CD14-positive monocyte (primary cell): ENCODE data around the gene CYP27A1. TPM values are rescaled to one million over a fixed set of nuclear protein-coding genes. Genes with fewer than 3 reads are reported as not detected.

ENCODE experiments used
- DNase-seq, 3 donors: peaks; one replicate each; pipeline ENCODE4 v3.0.0-alpha.2; 2011 to 2022
- H2AFZ ChIP-seq: 2 replicates; pipeline ENCODE4 v1.6.0; 2012; ENCODE audit warnings: mild to moderate bottlenecking, low read depth, low read length, inconsistent platforms; ENCODE audit not compliant: insufficient read depth, poor library complexity, severe bottlenecking
- H3K27ac ChIP-seq, 2 donors: 1 replicate in 1 of 2; 2 replicates in 1 of 2; pipeline ENCODE4 v1.5.1; 2012 to 2013; ENCODE audit warnings: low read length in 2 of 2, control low read depth in 1 of 2, inconsistent platforms in 1 of 2, low read depth in 1 of 2, mild to moderate bottlenecking in 1 of 2
- H3K27me3 ChIP-seq, 2 donors: one replicate each; pipeline versions ENCODE4 v1.6.0 to v1.6.1; 2011 to 2013; ENCODE audit warnings: low read length in 2 of 2; ENCODE audit not compliant: control insufficient read depth in 2 of 2, insufficient read depth in 2 of 2
- H3K36me3 ChIP-seq, 2 donors: replicated peaks in 1 of 2; 1 replicate in 1 of 2; 2 replicates in 1 of 2; pipeline versions ENCODE4 v1.5.1 to v1.6.1; 2012 to 2013; ENCODE audit warnings: low read length in 2 of 2, control low read depth in 1 of 2, inconsistent platforms in 1 of 2, mild to moderate bottlenecking in 1 of 2; ENCODE audit not compliant: insufficient read depth in 2 of 2, control insufficient read depth in 1 of 2
- H3K4me1 ChIP-seq, 2 donors: 1 replicate in 1 of 2; 2 replicates in 1 of 2; pipeline versions ENCODE4 v1.5.1 to v1.6.1; 2012 to 2013; ENCODE audit warnings: low read length in 2 of 2, control low read depth in 1 of 2, inconsistent platforms in 1 of 2, mild to moderate bottlenecking in 1 of 2, moderate library complexity in 1 of 2; ENCODE audit not compliant: insufficient read depth in 2 of 2, control insufficient read depth in 1 of 2
- H3K4me2 ChIP-seq: replicated peaks from 2 replicates; pipeline ENCODE3; 2012; ENCODE audit warnings: low read length, moderate library complexity, mild to moderate bottlenecking; ENCODE audit not compliant: poor library complexity, severe bottlenecking; ENCODE audit errors: extremely low read depth
- H3K4me3 ChIP-seq, 3 experiments: fragments of 200-600 bp in 1 of 3; sonication (generic) in 1 of 3; replicated peaks in 1 of 3; 1 replicate in 2 of 3; 2 replicates in 1 of 3; pipeline ENCODE4 v1.5.1; 2011 to 2013; ENCODE audit warnings: low read length in 3 of 3, mild to moderate bottlenecking in 3 of 3, control low read depth in 2 of 3, low read depth in 2 of 3, inconsistent platforms in 1 of 3, moderate library complexity in 1 of 3
- H3K79me2 ChIP-seq: 2 replicates; pipeline ENCODE4 v1.6.0; 2012; ENCODE audit warnings: mild to moderate bottlenecking, control low read depth, inconsistent platforms, low read length, moderate library complexity; ENCODE audit not compliant: insufficient read depth
- H3K9ac ChIP-seq: 2 replicates; pipeline ENCODE4 v1.6.0; 2017; ENCODE audit warnings: low read length, mild to moderate bottlenecking; ENCODE audit not compliant: insufficient read depth, poor library complexity, severe bottlenecking
- H3K9me3 ChIP-seq, 2 donors: replicated peaks in 1 of 2; 1 replicate in 1 of 2; 2 replicates in 1 of 2; pipeline versions ENCODE4 v1.5.1 to v1.6.1; 2012 to 2013; ENCODE audit warnings: low read length in 2 of 2, control low read depth in 1 of 2; ENCODE audit not compliant: control insufficient read depth in 1 of 2, insufficient read depth in 1 of 2
- H4K20me1 ChIP-seq: 2 replicates; pipeline ENCODE4 v1.6.0; 2012; ENCODE audit warnings: mild to moderate bottlenecking, low read length, control low read depth, moderate library complexity; ENCODE audit not compliant: insufficient read depth
- H3K27ac Mint-ChIP-seq, 7 donors: one replicate each; pipeline ENCODE4 v1.8.0; 2020; ENCODE audit warnings: mild to moderate bottlenecking in 7 of 7, mixed read lengths in 7 of 7, moderate library complexity in 6 of 7, inconsistent platforms in 2 of 7
- H3K27me3 Mint-ChIP-seq, 3 donors: one replicate each; pipeline ENCODE4 v1.8.0; 2021 to 2022; ENCODE audit warnings: low read depth in 3 of 3, mild to moderate bottlenecking in 3 of 3, mixed read lengths in 3 of 3, moderate library complexity in 3 of 3, inconsistent platforms in 1 of 3
- H3K36me3 Mint-ChIP-seq, 2 donors: one replicate each; pipeline ENCODE4 v1.8.0; 2020; ENCODE audit warnings: mixed read lengths in 2 of 2, inconsistent platforms in 1 of 2, mild to moderate bottlenecking in 1 of 2
- H3K4me1 Mint-ChIP-seq: one replicate; pipeline ENCODE4 v1.8.0; 2020; ENCODE audit warnings: mild to moderate bottlenecking, mixed read lengths
- H3K4me3 Mint-ChIP-seq, 2 donors: one replicate each; pipeline ENCODE4 v1.8.0; 2020; ENCODE audit warnings: mild to moderate bottlenecking in 2 of 2, mixed read lengths in 2 of 2, moderate library complexity in 1 of 2
- H3K9me3 Mint-ChIP-seq, 7 donors: one replicate each; pipeline ENCODE4 v1.8.0; 2020 to 2022; ENCODE audit warnings: mixed read lengths in 7 of 7, mild to moderate bottlenecking in 6 of 7, moderate library complexity in 6 of 7, inconsistent platforms in 2 of 7
- WGBS: methylation state at CpG from one replicate; pipeline ENCODE4 v1.1.5; 2013; ENCODE audit warnings: missing lambda C conversion rate; ENCODE audit not compliant: insufficient coverage; 5-methylcytosine and 5-hydroxymethylcytosine counted together
- intact Hi-C, 2 donors: fragments of 100-400 bp; cut with micrococcal nuclease; formaldehyde crosslinking; loops; one replicate each; pipeline versions ENCODE4 v1.15.0 to v1.15.1; 2023
- polyA plus RNA-seq, 3 donors: library from polyadenylated mRNA; depleted of rRNA in 1 of 3; unstranded in 2 of 3; stranded (reverse) in 1 of 3; fragments of 300-500 nt in 2 of 3; fragments of >200 nt in 1 of 3; fragmentation: Illumina TruSeq in 2 of 3; gene quantifications; 1 replicate in 2 of 3; 2 replicates in 1 of 3; pipeline ENCODE4 v1.2.3, GENCODE V29; 2012 to 2021
- TF ChIP-seq, protein P1 (sequence below): fragments of 200-600 bp; IDR thresholded peaks from one replicate; pipeline ENCODE4 v1.8.0; 2022; ENCODE audit warnings: antibody characterized with exemption, mild to moderate bottlenecking

Gene CYP27A1
- polyA plus RNA-seq, 3 donors: 151 to 218 (median 214) TPM

DNA sequence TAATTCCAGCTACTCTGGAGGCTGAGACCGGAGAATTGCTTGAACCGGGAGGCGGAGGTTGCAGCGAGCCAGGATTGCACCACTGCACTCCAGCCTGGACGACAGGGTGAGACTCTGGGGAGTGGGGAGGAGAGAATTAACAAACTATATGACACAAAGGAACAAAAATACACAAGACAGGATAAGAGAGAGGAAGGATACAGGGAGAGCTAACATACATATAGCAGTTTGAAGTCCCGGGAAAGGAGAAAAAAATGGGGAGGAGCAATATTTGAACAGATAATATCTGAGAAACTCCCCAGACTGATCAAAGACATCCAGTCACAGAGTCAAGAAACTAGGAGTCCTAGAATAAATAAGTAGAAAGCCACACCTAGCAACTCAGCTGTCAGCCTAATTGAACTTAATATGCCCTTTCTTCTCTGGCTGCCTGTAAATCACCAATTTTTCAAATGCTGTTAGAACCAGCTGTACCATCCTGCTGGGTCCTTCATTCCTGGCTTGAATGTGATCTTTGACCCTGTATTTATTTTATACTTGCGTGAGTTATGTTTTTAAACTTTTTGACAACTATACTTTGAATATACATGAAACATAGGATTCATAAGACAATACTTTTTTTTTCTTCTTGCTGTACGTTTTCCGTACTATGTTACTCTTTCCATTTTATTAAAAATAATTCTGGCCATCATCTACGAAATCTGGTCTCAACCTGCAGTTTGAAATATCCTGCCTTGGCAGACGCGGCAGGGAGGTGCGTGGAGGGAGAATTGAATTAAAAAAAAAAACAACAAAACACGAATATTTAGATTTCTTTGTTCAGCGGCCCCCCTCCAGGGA lies 876 bp upstream of the CYP27A1 start:
- Histone ChIP-seq H3K27me3 (peaks cover 10 to 58% of the 10 kb centered on the region in 2 donors), H3K79me2 (peaks cover 3% of the 10 kb centered on the region), H4K20me1 (peaks cover 9% of the 10 kb centered on the region), H2AFZ (peak overlapping the region; percentile 83), H3K4me2 (peak overlapping the region; percentile 93), H3K27ac (peak overlapping the region; percentile 41 to 83), H3K9ac (peak overlapping the region; percentile 83), H3K9me3 (peaks cover 14 to 18% of the 10 kb centered on the region in 2 donors), H3K4me1 (peaks cover 29 to 57% of the 10 kb centered on the region in 2 donors), H3K4me3 (peak overlapping the region; percentile 62 to 93 (median 72)), H3K36me3 (peaks cover 0 to 6% of the 10 kb centered on the region in 2 donors)
- H3K36me3 Mint-ChIP-seq: peaks cover 34 to 39% of the 10 kb centered on the region in 2 donors
- H3K9me3 Mint-ChIP-seq: peaks cover 20 to 35% (median 28%) of the 10 kb centered on the region in 7 donors
- DNase-seq: no peak
- intact Hi-C loops: loop anchor here in 1 of 2 donors (5.0 kb wide), 1 partner anchor 34 kb away; no protein-coding TSS in a partner anchor
- TF ChIP-seq, protein P1, sequence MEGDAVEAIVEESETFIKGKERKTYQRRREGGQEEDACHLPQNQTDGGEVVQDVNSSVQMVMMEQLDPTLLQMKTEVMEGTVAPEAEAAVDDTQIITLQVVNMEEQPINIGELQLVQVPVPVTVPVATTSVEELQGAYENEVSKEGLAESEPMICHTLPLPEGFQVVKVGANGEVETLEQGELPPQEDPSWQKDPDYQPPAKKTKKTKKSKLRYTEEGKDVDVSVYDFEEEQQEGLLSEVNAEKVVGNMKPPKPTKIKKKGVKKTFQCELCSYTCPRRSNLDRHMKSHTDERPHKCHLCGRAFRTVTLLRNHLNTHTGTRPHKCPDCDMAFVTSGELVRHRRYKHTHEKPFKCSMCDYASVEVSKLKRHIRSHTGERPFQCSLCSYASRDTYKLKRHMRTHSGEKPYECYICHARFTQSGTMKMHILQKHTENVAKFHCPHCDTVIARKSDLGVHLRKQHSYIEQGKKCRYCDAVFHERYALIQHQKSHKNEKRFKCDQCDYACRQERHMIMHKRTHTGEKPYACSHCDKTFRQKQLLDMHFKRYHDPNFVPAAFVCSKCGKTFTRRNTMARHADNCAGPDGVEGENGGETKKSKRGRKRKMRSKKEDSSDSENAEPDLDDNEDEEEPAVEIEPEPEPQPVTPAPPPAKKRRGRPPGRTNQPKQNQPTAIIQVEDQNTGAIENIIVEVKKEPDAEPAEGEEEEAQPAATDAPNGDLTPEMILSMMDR: no peak
- H3K4me1 Mint-ChIP-seq: peaks cover 57% of the 10 kb centered on the region
- peaks cover 39 to 56% (median 46%) of the 10 kb centered on the region in 3 donors for H3K27me3 Mint-ChIP-seq
- H3K27ac Mint-ChIP-seq: peak overlapping the region; percentile 45 to 89 (median 75)
- 14% methylated on average over 1 of the region's 15 CpGs for WGBS
- peak overlapping the region; percentile 87 to 97 for H3K4me3 Mint-ChIP-seq

DNA sequence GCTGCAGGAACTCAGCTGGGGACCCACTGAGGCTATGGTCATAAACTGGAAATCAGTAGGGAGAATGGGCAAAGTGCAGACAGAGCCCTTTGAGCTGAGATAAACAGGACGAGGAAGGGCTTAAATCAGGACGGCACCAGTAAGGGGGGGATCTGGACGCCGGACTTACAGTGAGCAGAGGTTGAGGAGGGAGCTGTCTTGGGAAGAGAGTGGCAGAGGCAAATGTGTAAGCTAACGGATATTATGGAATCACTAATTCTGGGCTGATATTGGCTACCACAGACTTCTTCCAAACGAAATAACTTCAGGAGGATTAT lies 539 bp downstream of the CYP27A1 start:
- peaks cover 0 to 6% of the 10 kb centered on the region in 2 donors for H3K36me3 ChIP-seq
- TF ChIP-seq, protein P1: no peak
- peak overlapping the region in 1 of 2 donors; percentile 83 for H3K27ac ChIP-seq
- Mint-ChIP-seq H3K27ac (peak overlapping the region in 5 of 7 donors; percentile 73 to 94 (median 79)), H3K27me3 (peaks cover 42 to 57% (median 48%) of the 10 kb centered on the region in 3 donors), H3K36me3 (peaks cover 39 to 40% of the 10 kb centered on the region in 2 donors), H3K4me1 (peaks cover 52% of the 10 kb centered on the region), H3K9me3 (peaks cover 9 to 24% (median 14%) of the 10 kb centered on the region in 7 donors), H3K4me3 (peak overlapping the region; percentile 97 to 100)
- peak overlapping the region; percentile 62 to 93 (median 72) for H3K4me3 ChIP-seq
- intact Hi-C loops: loop anchor here in 1 of 2 donors (5.0 kb wide), 1 partner anchor 35 kb away; no protein-coding TSS in a partner anchor
- H3K4me2 ChIP-seq: peak overlapping the region; percentile 93
- no peak for DNase-seq
- H2AFZ ChIP-seq: peak overlapping the region; percentile 83
- peaks cover 6% of the 10 kb centered on the region in 2 donors for H3K9me3 ChIP-seq
- peaks cover 24% of the 10 kb centered on the region for H4K20me1 ChIP-seq
- WGBS: 14% methylated on average over 2 of the region's 6 CpGs
- peaks cover 10 to 60% of the 10 kb centered on the region in 2 donors for H3K27me3 ChIP-seq
- peak overlapping the region; percentile 83 for H3K9ac ChIP-seq
- H3K79me2 ChIP-seq: peaks cover 5% of the 10 kb centered on the region
- H3K4me1 ChIP-seq: peaks cover 21 to 48% of the 10 kb centered on the region in 2 donors
